Lower lobe of right lung (tissue), 2 donors: ENCODE results near the gene GPR32. TPM values are rescaled to one million over a fixed set of nuclear protein-coding genes. Genes with fewer than 3 reads are reported as not detected.
"Not testable (repeated sequence)": the region's sequence is repeated elsewhere in the genome, so short reads cannot be mapped to it uniquely, and the experiment has no call there.

ENCODE experiments used
- ATAC-seq, 2 donors: fragments of 200-7000 bp; cut with Tn5 transposase; one replicate each; pipeline ENCODE4 v1.9.1; 2020 to 2022; ENCODE audit warnings: mild to moderate bottlenecking in 2 of 2, moderate library complexity in 2 of 2
- DNase-seq: peaks from one replicate; pipeline ENCODE4 v3.0.0-alpha.2; 2020
- H3K27ac ChIP-seq: fragments of 200-600 bp; one replicate; pipeline ENCODE4 v1.8.0; 2022
- H3K27me3 ChIP-seq: fragments of 200-600 bp; one replicate; pipeline ENCODE4 v1.8.0; 2022; ENCODE audit warnings: low read depth
- H3K36me3 ChIP-seq: fragments of 200-600 bp; one replicate; pipeline ENCODE4 v1.8.0; 2022; ENCODE audit warnings: mild to moderate bottlenecking
- H3K4me1 ChIP-seq: fragments of 200-600 bp; one replicate; pipeline ENCODE4 v1.8.0; 2022
- H3K4me3 ChIP-seq: fragments of 200-600 bp; one replicate; pipeline ENCODE4 v1.8.0; 2022; ENCODE audit warnings: mild to moderate bottlenecking
- H3K9me3 ChIP-seq: fragments of 200-600 bp; one replicate; pipeline ENCODE4 v1.8.0; 2022
- CTCF ChIP-seq: fragments of 200-600 bp; IDR thresholded peaks from one replicate; pipeline ENCODE4 v1.8.0; 2022; ENCODE audit warnings: antibody characterized with exemption, mild to moderate bottlenecking
- intact Hi-C: fragments of 100-400 bp; cut with DNase I; formaldehyde crosslinking; loops from one replicate; pipeline ENCODE4 v1.11.0; 2022
- total RNA-seq: library from RNA; stranded (reverse); fragmentation: NEBNext Ultra II Directional; extraction: Animal tissue kit (Norgen Biotek cat#: 25700); gene quantifications from one replicate; pipeline ENCODE4 v1.2.1, GENCODE V29; 2021
- donor health status: DM: no; HTN: yes; CAD: no; lungs with severe emphysema.

Gene GPR32
- total RNA-seq, 1 donor from 2014 or later = not detected

DNA sequence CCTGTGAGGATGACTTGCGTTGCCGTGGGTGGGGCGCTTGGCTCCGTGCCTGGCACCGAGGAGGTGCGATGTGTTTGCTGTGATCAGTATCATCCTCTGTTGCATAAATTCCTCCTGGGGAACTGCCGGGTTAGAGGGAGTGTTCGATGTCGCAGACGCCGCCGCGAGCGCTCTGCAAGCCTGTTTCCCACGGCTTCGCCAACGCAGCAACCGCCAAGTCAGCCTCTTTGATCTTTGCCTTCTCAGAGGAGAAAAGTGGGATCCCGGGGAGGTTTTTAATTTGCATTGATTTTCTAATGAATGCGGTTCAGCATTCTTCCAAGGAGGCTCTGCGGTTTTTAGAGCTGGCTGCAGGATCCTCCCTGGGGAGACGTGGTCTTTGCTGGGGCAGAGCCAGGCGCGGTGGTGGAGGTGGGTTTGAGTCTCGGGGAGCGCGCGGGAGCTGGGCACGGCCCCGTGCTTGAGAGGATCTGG, 7.6 kb downstream of the GPR32 start:
- no peak overlapping the region for H3K27ac ChIP-seq
- H3K4me1 ChIP-seq = no peaks in the 10 kb centered on the region
- ATAC-seq = no peak
- peaks cover 74% of the 10 kb centered on the region for H3K27me3 ChIP-seq
- no peak for DNase-seq
- H3K36me3 ChIP-seq = no peaks in the 10 kb centered on the region
- peaks cover 7% of the 10 kb centered on the region for H3K9me3 ChIP-seq
- TF ChIP-seq CTCF = no peak
- intact Hi-C loops = no loop called here
- no peak overlapping the region for H3K4me3 ChIP-seq

DNA sequence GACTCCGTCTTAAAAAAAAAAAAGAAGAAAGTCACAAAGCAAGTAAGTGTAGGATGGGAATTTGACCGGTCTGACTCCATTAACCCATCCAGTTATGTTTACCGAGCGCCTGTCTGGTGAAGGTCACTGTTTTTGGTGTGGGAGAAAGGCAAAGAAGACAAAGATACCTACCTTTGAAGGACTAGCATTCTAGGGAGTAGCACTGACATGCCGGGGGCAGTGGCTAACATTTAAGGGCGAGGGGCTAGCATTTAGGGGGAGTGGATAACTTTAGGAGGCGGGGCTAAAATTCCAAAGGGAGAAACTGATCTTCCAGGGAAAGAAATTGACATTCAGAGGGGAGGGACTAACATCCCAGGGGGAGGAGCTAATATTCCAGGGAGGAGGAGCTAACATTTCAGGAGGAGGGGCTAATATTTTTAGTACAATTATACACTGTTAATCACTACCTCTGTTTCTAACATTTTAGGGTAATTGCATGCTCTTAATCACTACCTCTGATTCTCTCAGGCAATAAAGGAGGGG, 8.7 kb downstream of the GPR32 start:
- intact Hi-C loops = no loop called here
- no peak for DNase-seq
- H3K36me3 ChIP-seq = no peaks in the 10 kb centered on the region
- no peak for ATAC-seq
- H3K4me3 ChIP-seq = no peak overlapping the region
- no peak for TF ChIP-seq CTCF
- H3K27ac ChIP-seq = no peak overlapping the region
- peaks cover 79% of the 10 kb centered on the region for H3K27me3 ChIP-seq
- no peaks in the 10 kb centered on the region for H3K4me1 ChIP-seq
- H3K9me3 ChIP-seq = peaks cover 7% of the 10 kb centered on the region

DNA sequence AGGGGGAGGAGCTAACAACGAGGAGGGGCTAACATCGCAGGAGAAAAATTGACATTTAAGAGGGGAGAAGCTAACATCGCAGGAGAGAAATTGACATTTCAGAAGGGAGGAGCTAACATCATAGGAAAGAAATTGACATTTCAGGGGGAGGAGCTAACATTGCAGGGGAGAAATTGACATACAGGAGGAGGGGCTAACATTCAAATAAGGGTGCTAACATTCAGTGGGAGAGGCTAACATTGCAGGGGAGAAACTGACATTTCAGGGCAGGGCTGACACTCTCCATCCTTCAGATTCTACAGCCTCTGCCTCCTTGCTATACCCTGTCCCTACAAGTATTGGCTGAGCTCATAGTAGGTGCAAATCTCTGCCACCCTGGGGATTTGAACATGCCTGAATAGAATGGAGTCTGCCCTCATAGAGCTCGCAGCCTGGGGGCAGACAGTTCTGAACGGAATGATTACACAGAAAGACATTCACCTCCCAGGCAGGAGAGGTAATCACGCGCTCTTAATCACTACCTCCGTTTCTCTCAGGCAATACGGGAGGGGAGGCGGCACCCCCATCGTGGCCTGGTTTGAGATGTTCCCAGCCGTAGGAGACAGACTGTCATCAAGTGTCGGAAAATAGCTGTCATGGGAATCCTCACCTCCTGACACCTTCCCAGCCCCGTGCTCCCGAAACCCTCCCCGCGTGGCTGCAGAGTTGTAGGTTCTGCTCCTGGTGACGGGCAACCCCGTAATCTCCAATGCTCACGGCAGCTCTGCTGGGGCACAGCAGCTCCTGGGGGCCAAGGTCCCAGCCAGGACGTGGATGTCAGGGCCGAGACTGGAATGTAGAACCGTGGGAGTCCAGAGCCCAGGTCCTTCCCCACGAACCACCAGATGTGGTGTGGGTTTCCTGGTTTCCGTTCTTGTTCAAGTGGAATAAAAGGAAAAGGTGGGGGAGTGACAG, 9.5 kb downstream of the GPR32 start:
- no peak for ATAC-seq
- peaks cover 77% of the 10 kb centered on the region for H3K27me3 ChIP-seq

DNA sequence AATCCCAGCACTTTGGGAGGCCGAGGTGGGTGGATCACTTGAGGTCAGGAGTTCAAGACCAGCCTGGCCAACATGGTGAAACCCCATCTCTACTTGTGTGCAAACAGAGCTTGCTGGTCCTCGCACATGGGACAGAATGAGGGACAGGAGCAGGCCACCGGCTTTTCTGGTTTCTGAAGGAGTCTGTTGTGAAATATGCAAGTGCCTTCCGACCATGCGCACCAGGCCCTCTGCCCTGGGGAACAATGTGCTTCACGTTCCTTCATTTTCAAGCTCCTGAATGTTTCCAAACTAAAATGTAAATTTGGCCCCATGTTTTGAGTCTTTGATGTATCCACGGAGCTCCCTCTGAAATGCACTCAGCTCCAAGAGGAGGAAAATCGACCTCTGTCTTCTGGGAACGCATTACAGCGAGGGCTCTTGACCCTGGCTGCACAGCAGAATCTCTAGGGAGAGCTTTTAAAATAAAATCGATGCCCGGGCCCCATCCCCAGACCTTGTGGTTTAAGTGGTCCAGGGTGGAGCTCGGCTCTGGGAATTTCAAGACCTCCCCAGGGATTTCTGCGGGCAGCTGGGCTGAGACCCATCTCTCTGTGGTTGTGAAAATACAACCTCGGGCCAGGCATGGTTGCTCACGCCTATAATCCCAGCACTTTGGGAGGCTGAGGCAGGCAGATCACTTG, 10.6 kb downstream of the GPR32 start:
- Histone ChIP-seq H3K27me3 (peaks cover 72% of the 10 kb centered on the region), H3K4me3 (no peak overlapping the region), H3K9me3 (peaks cover 7% of the 10 kb centered on the region), H3K36me3 (no peaks in the 10 kb centered on the region), H3K4me1 (no peaks in the 10 kb centered on the region), H3K27ac (no peak overlapping the region)
- DNase-seq = no peak
- TF ChIP-seq CTCF = no peak
- peak; percentile 59 to 75 for ATAC-seq
- intact Hi-C loops = no loop called here

More for the DNA sequence above, 9.5 kb downstream of the GPR32 start:
- Histone ChIP-seq H3K4me3 (no peak overlapping the region), H3K9me3 (peaks cover 7% of the 10 kb centered on the region), H3K27ac (no peak overlapping the region), H3K36me3 (no peaks in the 10 kb centered on the region), H3K4me1 (no peaks in the 10 kb centered on the region)
- intact Hi-C loops = no loop called here
- no peak for DNase-seq
- no peak for TF ChIP-seq CTCF

DNA sequence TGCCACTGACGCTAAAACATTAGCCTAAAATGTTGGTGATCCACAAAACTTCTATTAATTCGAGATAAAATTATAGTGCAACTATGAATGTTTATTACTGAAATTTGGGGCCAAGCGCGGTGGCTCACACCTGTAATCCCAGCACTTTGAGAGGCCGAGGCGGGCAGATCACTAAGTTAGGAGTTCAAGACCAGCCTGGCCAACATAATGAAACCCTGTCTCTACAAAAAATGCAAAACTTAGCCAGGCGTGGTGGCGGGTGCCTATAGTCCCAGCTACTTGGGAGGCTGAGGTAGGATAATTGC, 13.5 kb downstream of the GPR32 start:
- H3K4me1 ChIP-seq, H3K36me3 ChIP-seq, intact Hi-C loops, DNase-seq, H3K4me3 ChIP-seq, H3K9me3 ChIP-seq, ATAC-seq, H3K27ac ChIP-seq: not testable (repeated sequence)
- peaks cover 47% of the 10 kb centered on the region for H3K27me3 ChIP-seq
